Measurements from ENCODE around the gene CA11.

CA11 gene

DNA sequence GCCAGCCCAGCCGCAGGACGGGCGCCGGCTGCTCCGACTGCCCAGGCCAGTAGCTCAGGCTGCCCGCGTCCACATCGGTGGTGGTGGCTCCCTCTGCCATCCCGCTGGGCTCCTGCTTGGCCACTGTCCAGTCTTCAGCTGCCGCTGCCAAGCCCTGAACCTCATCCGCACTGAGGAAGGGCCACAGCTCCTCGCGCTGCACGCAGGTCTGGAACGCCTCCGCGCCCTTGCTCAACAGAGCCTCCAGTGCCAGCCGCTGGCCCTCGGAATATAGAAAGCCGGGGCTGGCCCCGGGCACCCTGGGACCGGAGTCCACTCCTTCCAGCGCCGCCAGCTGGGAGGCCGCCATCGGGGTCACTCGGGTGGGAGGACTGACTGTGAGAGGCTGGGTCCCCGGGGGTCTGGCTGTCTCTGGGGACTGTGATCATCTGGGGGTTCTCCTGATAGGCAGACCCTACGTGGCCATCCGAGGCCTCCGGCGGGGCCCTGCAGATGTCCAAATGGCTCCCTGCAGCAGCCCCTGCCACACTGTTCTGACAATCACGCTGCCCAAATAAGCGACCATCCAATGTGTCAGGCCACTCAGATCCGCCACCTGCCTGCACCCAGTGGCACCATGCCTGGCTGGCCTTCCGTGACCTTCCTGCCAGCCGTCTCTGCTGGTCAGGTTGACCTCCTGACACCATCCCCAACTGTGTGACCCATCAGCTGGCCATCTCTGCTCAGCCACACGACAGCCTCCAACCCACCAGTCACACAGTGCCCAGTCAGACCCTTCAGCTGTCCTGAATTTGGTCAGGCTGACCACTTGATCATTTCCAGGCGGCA lies 32.7 kb downstream of the CA11 start:
- no peak for DNase-seq (ENCODE audit: low read depth)

DNA sequence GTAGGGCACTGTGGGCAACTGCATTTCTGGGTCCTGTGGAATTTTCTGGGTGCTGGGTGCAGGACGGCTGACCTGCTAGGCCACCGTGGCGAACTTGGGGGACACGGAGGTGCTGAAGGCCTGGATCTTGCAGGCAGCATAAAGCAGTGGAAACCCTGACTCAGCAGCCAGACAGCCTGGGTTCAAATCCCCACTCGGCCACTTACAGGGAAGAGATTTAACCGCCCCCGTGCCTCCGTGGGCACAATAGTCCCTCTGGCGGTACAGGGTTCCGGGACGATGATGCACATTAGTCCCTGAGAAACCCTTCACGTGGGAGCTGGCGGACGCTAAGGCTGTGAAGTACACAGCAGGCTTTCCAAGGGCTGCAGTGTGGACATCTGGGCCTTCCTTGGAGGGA lies 34.1 kb downstream of the CA11 start:
- no peak for DNase-seq (ENCODE audit: low read depth)

DNA sequence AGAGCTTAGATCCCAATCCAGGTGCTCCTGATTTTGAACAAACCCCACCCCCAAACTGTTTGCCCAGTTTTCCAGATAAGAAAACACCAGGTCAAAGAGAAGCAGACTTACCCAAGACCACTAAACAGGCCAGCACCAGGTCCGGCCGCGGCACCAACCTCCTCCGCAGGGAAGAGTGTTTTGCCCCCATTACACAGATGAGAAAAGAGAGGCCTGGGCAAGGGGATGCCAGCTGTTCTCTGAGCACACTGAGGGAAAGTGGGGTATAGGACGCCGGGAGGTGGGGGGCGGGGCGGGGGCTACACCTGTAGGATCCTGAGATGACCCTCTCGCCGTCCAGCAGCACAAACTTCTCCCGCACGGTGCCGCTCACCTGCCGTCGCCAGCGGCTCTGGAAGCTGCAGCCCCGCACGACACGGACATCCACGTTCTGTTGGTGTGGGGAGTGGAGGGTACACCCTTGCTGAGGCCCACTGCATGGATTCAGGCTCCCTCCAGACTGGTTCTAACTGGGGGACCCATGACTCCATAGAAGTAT lies 36.3 kb downstream of the CA11 start:
- no peak for DNase-seq (ENCODE audit: low read depth)

DNA sequence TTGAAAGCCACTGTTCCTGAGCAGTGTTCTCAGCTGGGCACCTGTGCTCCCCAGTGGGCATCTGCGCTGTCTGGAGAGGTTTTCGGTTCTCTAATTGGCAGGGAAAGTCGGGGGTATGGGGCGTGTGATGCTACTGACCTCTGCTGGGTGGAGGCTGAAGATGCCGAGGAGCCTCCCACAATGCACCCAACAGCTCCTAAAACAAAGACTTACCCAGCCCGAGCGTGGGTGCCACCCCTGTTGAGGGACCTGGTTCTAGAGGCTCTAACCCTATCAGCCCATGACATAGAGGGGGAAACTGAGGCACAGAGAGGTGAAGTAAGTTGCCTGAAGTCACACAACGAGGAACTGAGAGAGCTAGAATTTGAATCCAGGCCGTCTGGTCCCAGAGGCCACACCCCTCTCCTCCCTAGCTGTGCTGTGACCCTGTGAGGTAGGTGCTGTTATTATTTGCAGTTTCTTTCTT lies 37.2 kb downstream of the CA11 start:
- DNase-seq (ENCODE audit: low read depth): no peak

DNA sequence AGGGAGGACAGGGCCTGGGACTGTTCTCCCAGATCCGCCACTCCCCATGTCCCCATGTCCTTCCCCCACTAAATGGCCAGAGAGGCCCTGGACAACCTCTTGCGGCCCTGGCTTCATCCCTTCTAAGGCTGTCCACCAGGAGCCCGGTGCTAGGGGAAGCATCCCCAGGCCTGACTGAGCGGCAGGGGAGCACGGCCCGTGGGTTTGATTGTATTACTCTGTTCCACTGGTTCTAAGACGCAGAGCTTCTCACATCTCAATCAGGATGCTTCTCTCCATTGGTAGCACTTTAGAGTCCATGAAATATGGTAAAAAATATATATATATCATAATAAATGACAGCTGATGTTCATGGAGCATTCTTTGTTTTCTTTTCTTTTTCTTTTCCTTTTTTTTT lies 38.6 kb downstream of the CA11 start:
- no peak for DNase-seq (ENCODE audit: low read depth)

DNA sequence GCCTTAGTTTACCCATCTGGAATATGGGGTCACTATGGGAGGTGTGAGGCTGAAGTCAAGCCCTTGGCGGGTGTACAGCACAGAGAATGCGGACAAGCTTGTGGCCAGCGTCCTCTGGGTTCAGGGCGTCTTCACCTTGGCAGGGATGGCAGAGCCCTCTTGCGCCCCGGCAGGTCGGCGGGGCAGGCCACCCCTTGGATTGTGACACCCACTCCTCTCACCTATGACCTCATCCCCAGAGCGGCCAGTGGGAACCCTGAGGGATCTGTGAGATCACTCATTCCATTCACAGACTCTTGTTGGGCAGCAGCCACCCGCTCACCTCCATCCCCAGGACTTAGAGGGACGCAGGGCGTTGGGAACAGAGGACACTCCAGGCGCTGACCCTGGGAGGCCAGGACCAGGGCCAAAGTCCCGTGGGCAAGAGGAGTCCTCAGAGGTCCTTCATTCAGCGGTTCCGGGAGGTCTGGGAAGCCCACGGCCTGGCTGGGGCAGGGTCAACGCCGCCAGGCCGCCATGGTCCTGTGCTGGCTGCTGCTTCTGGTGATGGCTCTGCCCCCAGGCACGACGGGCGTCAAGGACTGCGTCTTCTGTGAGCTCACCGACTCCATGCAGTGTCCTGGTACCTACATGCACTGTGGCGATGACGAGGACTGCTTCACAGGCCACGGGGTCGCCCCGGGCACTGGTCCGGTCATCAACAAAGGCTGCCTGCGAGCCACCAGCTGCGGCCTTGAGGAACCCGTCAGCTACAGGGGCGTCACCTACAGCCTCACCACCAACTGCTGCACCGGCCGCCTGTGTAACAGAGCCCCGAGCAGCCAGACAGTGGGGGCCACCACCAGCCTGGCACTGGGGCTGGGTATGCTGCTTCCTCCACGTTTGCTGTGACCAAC lies 39.3 kb downstream of the CA11 start, which contains the start of gene SPACA4:
Gene SPACA4, plus strand, starts transcription at position 280 of the 896 bp plus-strand sequence. Its CDS starts 237 bp downstream, at position 517.
- DNase-seq (ENCODE audit: low read depth): no peak

DNA sequence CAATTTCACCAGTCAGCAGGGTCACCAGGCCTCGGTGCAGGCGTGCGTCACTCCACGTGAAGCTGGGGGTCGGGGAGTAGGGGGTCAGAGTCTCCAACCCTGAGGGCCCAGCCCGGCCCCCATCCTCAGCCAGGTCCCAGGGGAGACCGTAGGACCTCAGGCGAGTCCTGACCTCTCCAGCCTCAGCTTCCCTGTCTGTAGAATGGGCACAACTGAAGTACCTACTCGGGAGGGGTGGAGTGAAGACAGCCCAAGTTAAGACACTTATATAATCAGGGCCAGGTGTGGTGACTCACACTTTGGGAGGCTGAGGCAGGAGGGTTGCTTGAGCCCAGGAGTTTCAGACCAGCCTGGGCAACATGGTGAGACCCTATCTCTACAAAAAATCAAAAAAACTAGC lies 42.1 kb downstream of the CA11 start:
- no peak for DNase-seq (ENCODE audit: low read depth)

DNA sequence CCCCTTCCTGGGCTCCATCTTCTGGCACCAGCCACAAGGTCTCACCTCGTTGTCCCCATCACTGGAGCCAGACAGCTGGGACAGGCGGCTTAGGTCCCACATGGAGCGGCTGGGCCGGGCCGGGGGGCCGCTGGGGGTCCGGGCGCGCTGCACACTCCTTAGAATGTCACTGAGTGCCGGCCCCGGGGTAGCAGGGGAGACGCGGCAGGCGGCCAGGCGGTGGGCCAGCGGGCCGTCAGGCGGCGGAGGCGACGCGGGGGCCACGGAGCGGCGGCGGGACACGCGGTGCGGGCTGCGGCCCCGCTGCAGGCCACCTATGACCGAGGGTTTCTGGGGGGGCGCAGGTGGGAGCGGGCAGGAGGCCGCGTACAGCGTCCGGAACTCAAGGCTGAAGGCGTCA lies 42.5 kb downstream of the CA11 start:
- no peak for DNase-seq (ENCODE audit: low read depth)

DNA sequence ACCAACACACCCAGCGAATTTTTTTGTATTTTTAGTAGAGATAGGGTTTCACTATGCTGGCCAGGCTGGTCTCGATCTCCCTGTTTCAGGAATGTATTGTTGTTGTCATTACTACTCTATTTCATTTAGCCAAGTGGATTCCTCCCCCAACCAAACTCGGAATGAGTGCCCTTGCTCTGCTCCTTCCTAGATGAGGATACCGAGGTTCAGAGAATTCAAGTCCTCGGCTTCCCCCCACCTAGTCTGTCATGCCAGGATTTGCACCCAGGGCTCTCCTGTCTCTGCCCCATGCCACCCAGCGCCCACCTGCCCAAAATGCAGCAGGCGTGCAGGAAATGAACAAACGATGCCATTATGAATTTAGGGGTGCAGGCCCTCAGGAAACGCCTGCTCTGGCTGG lies 43.0 kb downstream of the CA11 start:
- DNase-seq (ENCODE audit: low read depth): no peak

DNA sequence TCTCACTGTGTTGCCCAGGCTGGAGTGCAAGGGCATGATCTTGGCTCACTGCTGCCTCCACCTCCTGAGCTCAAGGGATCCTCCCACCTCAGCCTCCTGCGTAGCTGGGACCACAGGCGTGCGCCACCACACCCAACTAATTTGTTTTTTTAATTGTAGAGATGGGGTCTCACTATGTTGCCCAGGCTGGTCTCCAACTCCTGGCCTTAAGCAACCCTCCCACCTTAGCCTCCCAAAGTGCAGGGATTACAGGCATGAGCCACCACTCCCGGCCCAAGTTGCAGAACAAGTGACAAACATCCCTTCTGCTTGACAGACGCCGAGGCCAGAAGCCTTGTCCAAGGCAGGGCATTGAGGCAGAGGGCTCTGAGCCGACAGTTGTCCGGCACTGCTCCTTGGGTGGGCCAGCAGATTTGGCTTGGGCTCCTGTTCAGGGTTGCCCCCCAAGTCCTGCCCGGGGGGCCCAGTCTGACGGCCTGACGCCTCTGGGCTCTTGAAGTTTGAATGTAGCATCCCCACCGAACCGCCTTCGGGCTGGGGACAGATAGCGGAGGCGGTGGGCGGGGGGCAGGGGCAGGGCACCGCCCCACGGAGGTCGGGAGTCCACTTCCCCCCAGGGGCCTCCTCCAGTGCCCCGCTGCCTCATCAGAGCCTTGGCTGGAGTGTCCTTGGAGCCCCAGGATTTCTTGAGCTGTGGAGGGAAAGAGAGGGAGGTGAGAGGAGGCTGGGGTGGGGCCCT lies 45.1 kb downstream of the CA11 start:
- no peak for DNase-seq (ENCODE audit: low read depth)

DNA sequence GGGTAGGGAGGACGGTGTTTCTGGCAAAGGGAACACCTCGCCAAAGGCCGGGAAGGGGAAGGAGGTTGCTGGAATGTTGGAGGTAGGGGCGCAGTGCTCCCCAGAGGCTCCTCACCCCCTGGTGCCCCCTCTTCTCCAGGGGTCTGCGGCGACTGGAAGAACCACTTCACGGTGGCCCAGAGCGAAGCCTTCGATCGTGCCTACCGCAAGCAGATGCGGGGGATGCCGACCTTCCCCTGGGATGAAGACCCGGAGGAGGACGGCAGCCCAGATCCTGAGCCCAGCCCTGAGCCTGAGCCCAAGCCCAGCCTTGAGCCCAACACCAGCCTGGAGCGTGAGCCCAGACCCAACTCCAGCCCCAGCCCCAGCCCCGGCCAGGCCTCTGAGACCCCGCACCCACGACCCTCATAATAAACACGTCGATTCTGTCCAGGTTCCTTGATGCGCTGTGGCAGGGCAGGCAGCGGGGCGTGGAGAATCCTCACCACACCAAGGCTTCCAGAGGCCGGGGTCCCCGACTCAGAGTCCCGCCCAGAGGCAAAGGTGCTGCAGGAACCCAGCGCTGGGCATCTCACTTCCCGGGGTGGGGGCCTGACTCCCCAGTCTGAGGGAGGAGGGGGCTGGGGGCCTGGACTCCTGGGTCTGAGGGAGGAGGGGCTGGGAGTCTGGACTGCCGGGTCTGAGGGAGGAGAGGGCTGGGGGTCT lies 46.8 kb downstream of the CA11 start:
- DNase-seq (ENCODE audit: low read depth): no peak

DNA sequence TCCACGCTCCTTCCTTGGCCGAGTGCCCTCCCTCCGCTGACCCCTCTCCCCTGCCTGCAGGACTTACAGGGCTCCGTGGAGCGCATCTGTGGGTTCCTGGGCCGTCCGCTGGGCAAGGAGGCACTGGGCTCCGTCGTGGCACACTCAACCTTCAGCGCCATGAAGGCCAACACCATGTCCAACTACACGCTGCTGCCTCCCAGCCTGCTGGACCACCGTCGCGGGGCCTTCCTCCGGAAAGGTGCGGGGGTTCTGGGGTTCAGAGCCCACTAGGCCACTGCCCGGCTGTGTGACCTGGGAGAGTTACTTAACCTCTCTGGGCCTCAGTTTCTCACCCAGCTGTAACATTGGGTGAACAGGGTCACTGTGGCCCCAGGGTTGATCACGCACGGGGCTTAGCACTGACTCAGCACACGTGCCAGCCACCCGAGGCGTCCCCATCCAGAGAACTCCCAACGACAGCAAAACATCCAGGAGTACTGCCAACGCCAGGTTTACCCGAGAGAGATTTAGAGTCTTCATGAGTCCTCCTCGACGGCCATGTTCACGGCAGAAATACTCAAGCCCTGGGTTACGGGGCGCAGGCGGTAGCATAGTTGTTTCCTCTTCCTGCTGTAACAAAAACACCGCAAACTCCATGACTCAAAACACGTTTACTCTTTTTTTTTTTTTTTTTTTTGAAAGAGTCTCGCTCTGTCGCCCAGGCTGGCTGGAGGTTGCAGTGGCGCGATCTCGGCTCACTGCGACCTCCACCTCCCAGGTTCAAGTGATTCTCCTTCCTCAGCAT lies 49.1 kb downstream of the CA11 start:
- peak; percentile 24 for DNase-seq (ENCODE audit: low read depth)

DNA sequence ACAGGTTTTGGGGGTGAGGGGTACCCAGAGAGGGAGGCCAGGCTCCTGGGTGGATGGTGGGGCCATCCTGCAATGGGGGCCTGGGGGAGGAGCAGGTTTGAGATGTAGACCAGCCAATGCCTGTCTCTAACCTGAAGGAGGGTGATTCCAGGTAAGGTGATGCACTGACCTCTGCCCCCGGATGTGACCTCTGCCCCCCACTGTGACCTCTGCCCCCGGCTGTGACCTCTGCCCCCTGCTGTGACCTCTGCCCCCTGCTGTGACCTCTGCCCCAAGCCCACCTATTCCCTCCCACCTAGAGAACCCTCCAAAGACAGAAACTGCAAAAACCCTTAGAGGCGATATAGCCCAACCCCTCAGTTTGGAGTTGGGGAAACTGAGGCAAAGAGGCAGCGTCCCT lies 49.8 kb downstream of the CA11 start:
- no peak for DNase-seq (ENCODE audit: low read depth)

DNA sequence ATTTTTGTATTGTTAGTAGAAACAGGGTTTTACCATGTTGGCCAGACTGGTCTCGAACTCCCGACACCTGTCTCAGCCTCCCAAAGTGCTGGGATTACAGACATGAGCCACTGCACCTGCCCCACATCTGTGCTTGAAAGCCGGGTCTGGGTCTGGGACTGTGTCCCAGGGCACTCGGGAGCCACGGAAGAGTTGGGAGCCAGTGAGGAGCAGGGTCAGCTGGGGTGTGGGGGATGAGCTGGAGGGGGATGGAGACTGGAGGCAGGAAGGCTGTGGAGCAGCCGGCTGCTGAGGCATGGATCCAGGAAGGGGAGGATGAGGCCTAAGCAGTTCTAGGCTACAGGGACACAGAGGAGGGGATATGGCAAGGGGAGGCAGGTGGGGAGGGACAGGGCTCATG lies 50.2 kb downstream of the CA11 start:
- DNase-seq (ENCODE audit: low read depth): no peak

DNA sequence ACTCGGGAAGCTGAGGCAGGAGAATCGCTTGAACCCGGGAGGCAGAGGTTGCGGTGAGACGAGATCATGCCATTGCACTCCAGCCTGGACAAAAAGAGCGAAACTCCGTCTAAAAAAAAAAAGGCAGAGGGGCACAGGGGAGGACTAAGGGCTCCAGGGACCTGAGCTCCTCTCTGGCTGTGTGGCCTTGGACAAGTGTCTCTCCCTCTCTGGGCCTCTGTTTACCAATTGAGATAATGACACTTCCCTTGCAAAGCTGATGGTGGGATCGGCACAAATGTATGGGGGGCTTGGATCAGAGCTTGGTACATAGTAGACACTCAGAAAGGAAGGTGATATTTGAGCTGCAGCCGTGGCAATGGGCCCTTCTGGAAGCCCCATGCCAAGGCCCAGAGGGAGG lies 50.8 kb downstream of the CA11 start:
- DNase-seq (ENCODE audit: low read depth): no peak

DNA sequence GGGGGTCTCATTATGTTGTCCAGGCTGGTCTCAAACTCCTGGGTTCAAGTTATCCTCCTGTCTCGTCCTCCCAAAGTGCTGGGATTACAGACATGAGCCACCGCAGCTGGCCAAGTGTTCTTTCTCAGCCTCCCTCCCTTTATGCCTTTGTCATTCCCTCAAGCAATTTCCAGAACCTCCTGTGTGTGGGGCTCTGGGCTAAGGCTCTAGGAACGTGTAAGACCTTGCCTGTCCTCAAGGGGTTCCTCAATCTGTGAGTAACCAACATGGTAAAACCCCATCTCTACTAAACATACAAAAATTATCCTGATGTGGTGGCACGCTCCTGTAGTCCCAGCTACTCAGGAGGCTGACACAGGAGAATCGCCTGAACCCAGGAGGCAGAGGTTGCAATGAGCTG lies 55.0 kb downstream of the CA11 start:
- no peak for DNase-seq (ENCODE audit: low read depth)

DNA sequence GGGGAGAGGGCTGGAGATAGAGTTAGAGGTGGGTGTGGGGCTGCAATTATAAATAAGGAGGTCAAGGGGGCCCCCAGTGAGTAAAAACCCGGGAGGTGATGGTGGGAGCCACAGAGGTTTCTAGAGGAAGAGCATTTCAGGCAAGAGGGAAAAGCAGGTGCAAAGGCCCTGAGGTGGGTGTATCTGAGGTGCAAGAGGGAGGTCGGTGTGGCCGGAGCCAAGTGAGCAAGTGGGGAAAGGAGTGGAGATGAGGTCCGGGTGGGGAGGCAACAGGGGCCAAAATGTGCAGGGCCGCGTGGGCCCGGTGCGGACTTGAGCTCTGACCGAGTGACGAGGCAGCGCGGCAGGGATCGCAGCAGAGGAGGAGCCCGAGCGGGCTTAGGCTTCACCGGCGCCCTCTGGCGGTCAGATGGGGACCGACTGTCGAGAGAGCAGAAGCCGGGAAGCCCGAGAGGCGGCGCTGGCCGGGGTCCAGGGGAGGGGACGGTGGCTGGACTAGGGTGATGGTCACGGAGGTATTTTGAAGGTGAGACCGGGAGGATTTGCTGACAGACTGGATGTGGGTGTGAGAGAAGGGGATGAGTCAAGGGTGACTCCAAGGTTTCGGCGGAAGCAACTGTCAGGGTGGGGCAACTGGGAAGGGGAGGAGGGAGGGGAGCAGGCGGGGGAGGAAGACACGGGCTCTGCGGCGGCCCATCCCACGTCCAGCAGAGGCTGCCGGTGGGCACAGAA lies 57.2 kb downstream of the CA11 start:
- peak; percentile 77 for DNase-seq (ENCODE audit: low read depth)

Measured in activated T-helper 1 cell treated with Interleukin-2 at 50 U/mL for 16 hours (primary cell).